ENCODE results near the gene HSPB1. TPM values are rescaled to one million over a fixed set of nuclear protein-coding genes. Genes with fewer than 3 reads are reported as not detected.
A peak's percentile ranks its signal among the peaks of the same experiment; 100 is the strongest.

The HSPB1 gene
- total and polyA plus RNA-seq, 2 of the 13 experiments (the other 11 are each of a cell fraction or from before 2014, with no cell fraction given): 21.0 to 38.6 TPM

GRCh38 chr7:76291351-76292212, 10.9 kb upstream of the HSPB1 start (continued):
- TF ChIP-seq HMGXB3 (CRISPR knock-in tag; IDR thresholded peaks at IDR 0.05; ENCODE audit: borderline replicate concordance): no peak; the same call in 1 of the 2 replicates
- TF ChIP-seq RCOR2 (CRISPR knock-in tag; IDR thresholded peaks at IDR 0.05): peak; percentile 69; the same call in 1 of the 2 replicates
- TF ChIP-seq CENPT (CRISPR knock-in tag; IDR thresholded peaks at IDR 0.05; ENCODE audit: low read depth): no peak
- no peak for TF ChIP-seq ZBTB49 (CRISPR knock-in tag; IDR thresholded peaks at IDR 0.05; ENCODE audit: borderline replicate concordance)
- no peak for TF ChIP-seq STAT5B (CRISPR knock-in tag; IDR thresholded peaks at IDR 0.05)
- no peak for TF ChIP-seq MLLT10 (CRISPR knock-in tag; IDR thresholded peaks at IDR 0.05)
- 0 out of 2 replicates have a peak, but pooled peaks have one; percentile 60 for TF ChIP-seq ZNF567 (CRISPR knock-in tag; IDR thresholded peaks at IDR 0.05; ENCODE audit: borderline replicate concordance)
- TF ChIP-seq ZBED4 (CRISPR knock-in tag; IDR thresholded peaks at IDR 0.05; ENCODE audit: borderline replicate concordance): peak; percentile 88; the same call in 1 of the 2 replicates
- TF ChIP-seq ELF4 (CRISPR knock-in tag; IDR thresholded peaks at IDR 0.05; ENCODE audit: borderline replicate concordance): no peak
- TF ChIP-seq ZMAT3 (CRISPR knock-in tag; conservative IDR thresholded peaks at IDR 0.05): no peak
- peak; percentile 89 for TF ChIP-seq SMC3 (IDR thresholded peaks at IDR 0.05; ENCODE audit: low read length)
- TF ChIP-seq, protein P1, sequence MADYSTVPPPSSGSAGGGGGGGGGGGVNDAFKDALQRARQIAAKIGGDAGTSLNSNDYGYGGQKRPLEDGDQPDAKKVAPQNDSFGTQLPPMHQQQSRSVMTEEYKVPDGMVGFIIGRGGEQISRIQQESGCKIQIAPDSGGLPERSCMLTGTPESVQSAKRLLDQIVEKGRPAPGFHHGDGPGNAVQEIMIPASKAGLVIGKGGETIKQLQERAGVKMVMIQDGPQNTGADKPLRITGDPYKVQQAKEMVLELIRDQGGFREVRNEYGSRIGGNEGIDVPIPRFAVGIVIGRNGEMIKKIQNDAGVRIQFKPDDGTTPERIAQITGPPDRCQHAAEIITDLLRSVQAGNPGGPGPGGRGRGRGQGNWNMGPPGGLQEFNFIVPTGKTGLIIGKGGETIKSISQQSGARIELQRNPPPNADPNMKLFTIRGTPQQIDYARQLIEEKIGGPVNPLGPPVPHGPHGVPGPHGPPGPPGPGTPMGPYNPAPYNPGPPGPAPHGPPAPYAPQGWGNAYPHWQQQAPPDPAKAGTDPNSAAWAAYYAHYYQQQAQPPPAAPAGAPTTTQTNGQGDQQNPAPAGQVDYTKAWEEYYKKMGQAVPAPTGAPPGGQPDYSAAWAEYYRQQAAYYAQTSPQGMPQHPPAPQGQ (CRISPR knock-in tag; IDR thresholded peaks at IDR 0.05; ENCODE audit: borderline replicate concordance): no peak
- TF ChIP-seq CCDC6 (CRISPR knock-in tag; IDR thresholded peaks at IDR 0.05): 0 out of 2 replicates have a peak, but pooled peaks have one; percentile 26
- no peak; the same call in 1 of the 2 replicates for TF ChIP-seq ZNF264 (CRISPR knock-in tag; IDR thresholded peaks at IDR 0.05)
- TF ChIP-seq ZNF234 (CRISPR knock-in tag; conservative IDR thresholded peaks at IDR 0.05): no peak

Measured in HepG2 (cell line).